Vagina (tissue), 2 donors: ENCODE results near the gene UBE2G2. TPM values are rescaled to one million over a fixed set of nuclear protein-coding genes. Genes with fewer than 3 reads are reported as not detected.

ENCODE experiments used
- DNase-seq, 2 donors: peaks; one replicate each; pipeline ENCODE4 v3.0.0-alpha.2; 2017; ENCODE audit errors: extremely low spot score in 2 of 2
- H3K27ac ChIP-seq: fragments of 200-600 bp; sonication (generic); one replicate; pipeline ENCODE4 v1.5.1; 2019
- H3K27me3 ChIP-seq: fragments of 200-600 bp; sonication (generic); one replicate; pipeline ENCODE4 v1.5.1; 2019
- H3K36me3 ChIP-seq, 2 donors: fragments of 200-600 bp; sonication (generic); one replicate each; pipeline ENCODE4 v1.5.1; 2017 to 2019
- H3K4me1 ChIP-seq: fragments of 200-600 bp; sonication (generic); one replicate; pipeline ENCODE4 v1.5.1; 2019
- H3K4me3 ChIP-seq, 2 donors: fragments of 200-600 bp; sonication (generic); 1 replicate in 1 of 2; 2 replicates in 1 of 2; pipeline ENCODE4 v1.5.1; 2016 to 2019
- H3K9me3 ChIP-seq: fragments of 200-600 bp; sonication (generic); one replicate; pipeline ENCODE4 v1.5.1; 2019
- CTCF ChIP-seq, 3 experiments: fragments of 450-650 bp in 2 of 3; fragments of 200-600 bp in 1 of 3; sonication (generic) in 1 of 3; IDR thresholded peaks; one replicate each; pipeline ENCODE4 v1.5.1; 2017 to 2019; ENCODE audit warnings: antibody characterized with exemption in 3 of 3, mild to moderate bottlenecking in 2 of 3, moderate library complexity in 2 of 3
- POLR2A ChIP-seq, 2 donors: fragments of 450-650 bp; IDR thresholded peaks; one replicate each; pipeline ENCODE4 v1.6.1; 2017; ENCODE audit warnings: antibody characterized with exemption in 2 of 2, mild to moderate bottlenecking in 2 of 2, moderate library complexity in 2 of 2
- POLR2AphosphoS5 ChIP-seq, 2 donors: sonication (generic); formaldehyde crosslinking; IDR thresholded peaks; one replicate each; pipeline ENCODE4 v1.9.0; 2017; ENCODE audit warnings: antibody characterized with exemption in 2 of 2, mild to moderate bottlenecking in 2 of 2, low read depth in 1 of 2; ENCODE audit not compliant: insufficient read depth in 1 of 2
- intact Hi-C: fragments of 100-400 bp; cut with DNase I; formaldehyde crosslinking; loops from one replicate; pipeline ENCODE4 v1.15.1; 2023
- total RNA-seq: library from RNA; depleted of rRNA; stranded (reverse); fragments of >200 nt; gene quantifications from one replicate; pipeline ENCODE4 v1.2.3, GENCODE V29; 2016

The UBE2G2 gene
- total RNA-seq, 1 donor from 2014 or later = 96.5 TPM

- no peak for DNase-seq
- H3K27ac ChIP-seq = no peak overlapping the region
- intact Hi-C loops = no loop called here
- H3K27me3 ChIP-seq = no peaks in the 10 kb centered on the region
- H3K36me3 ChIP-seq = no peaks in the 10 kb centered on the region
- TF ChIP-seq POLR2A (IDR thresholded peaks at IDR 0.05) (no peak), CTCF (IDR thresholded peaks at IDR 0.05) (no peak), POLR2AphosphoS5 (IDR thresholded peaks at IDR 0.05; ENCODE audit: insufficient read depth in 1 of 2, low read depth in 1 of 2) (no peak)
- H3K4me1 ChIP-seq = no peaks in the 10 kb centered on the region
- H3K4me3 ChIP-seq = no peak overlapping the region
- peaks cover 1% of the 10 kb centered on the region for H3K9me3 ChIP-seq
Measured at GRCh38 chr21:44732263-44732662, 69.4 kb downstream of the UBE2G2 start.

- no peaks in the 10 kb centered on the region for H3K36me3 ChIP-seq
- no peak for DNase-seq
- H3K27ac ChIP-seq = no peak overlapping the region
- no peaks in the 10 kb centered on the region for H3K4me1 ChIP-seq
- TF ChIP-seq POLR2AphosphoS5 (IDR thresholded peaks at IDR 0.05; ENCODE audit: insufficient read depth in 1 of 2, low read depth in 1 of 2) (no peak), POLR2A (IDR thresholded peaks at IDR 0.05) (no peak), CTCF (IDR thresholded peaks at IDR 0.05) (no peak)
- H3K4me3 ChIP-seq = no peak overlapping the region
- intact Hi-C loops = no loop called here
- H3K9me3 ChIP-seq = no peaks in the 10 kb centered on the region
- H3K27me3 ChIP-seq = no peaks in the 10 kb centered on the region
Measured at GRCh38 chr21:44730951-44731579, 70.6 kb downstream of the UBE2G2 start.

- Histone ChIP-seq H3K36me3 (no peaks in the 10 kb centered on the region), H3K27ac (no peak overlapping the region), H3K4me1 (no peaks in the 10 kb centered on the region), H3K9me3 (no peaks in the 10 kb centered on the region), H3K4me3 (no peak overlapping the region), H3K27me3 (no peaks in the 10 kb centered on the region)
- intact Hi-C loops = no loop called here
- DNase-seq = no peak
- no peak for TF ChIP-seq POLR2A (IDR thresholded peaks at IDR 0.05)
Measured at GRCh38 chr21:44730028-44730395, 71.6 kb downstream of the UBE2G2 start.

GRCh38 chr21:44729336-44730027 is 72.1 kb downstream of the UBE2G2 start:
- Histone ChIP-seq H3K4me3 (no peak overlapping the region), H3K27ac (no peak overlapping the region), H3K4me1 (no peaks in the 10 kb centered on the region), H3K9me3 (no peaks in the 10 kb centered on the region), H3K36me3 (no peaks in the 10 kb centered on the region), H3K27me3 (no peaks in the 10 kb centered on the region)
- no peak for TF ChIP-seq POLR2A (IDR thresholded peaks at IDR 0.05)
- no peak for DNase-seq
- intact Hi-C loops = no loop called here

- Histone ChIP-seq H3K4me3 (no peak overlapping the region), H3K27me3 (no peaks in the 10 kb centered on the region), H3K27ac (no peak overlapping the region), H3K36me3 (no peaks in the 10 kb centered on the region), H3K9me3 (no peaks in the 10 kb centered on the region), H3K4me1 (peaks cover 3% of the 10 kb centered on the region)
- DNase-seq = no peak
- TF ChIP-seq POLR2AphosphoS5 (IDR thresholded peaks at IDR 0.05; ENCODE audit: insufficient read depth in 1 of 2, low read depth in 1 of 2) (no peak), CTCF (IDR thresholded peaks at IDR 0.05) (no peak), POLR2A (IDR thresholded peaks at IDR 0.05) (no peak)
- intact Hi-C loops = no loop called here
Measured at GRCh38 chr21:44728716-44729115, 72.9 kb downstream of the UBE2G2 start.

- DNase-seq = no peak
- Histone ChIP-seq H3K27ac (no peak overlapping the region), H3K4me3 (no peak overlapping the region), H3K9me3 (no peaks in the 10 kb centered on the region), H3K27me3 (no peaks in the 10 kb centered on the region), H3K36me3 (no peaks in the 10 kb centered on the region), H3K4me1 (peaks cover 10% of the 10 kb centered on the region)
- TF ChIP-seq POLR2AphosphoS5 (IDR thresholded peaks at IDR 0.05; ENCODE audit: insufficient read depth in 1 of 2, low read depth in 1 of 2) (no peak), CTCF (IDR thresholded peaks at IDR 0.05) (no peak), POLR2A (IDR thresholded peaks at IDR 0.05) (no peak)
- intact Hi-C loops = no loop called here
Measured at GRCh38 chr21:44727757-44728156, 73.9 kb downstream of the UBE2G2 start.
